HepG2 (cell line): ENCODE data around the gene SEMA4C. TPM values are rescaled to one million over a fixed set of nuclear protein-coding genes. Genes with fewer than 3 reads are reported as not detected.

Experiments
- FLYWCH1 ChIP-seq: sonication (generic); formaldehyde crosslinking; IDR thresholded peaks from 2 replicates; pipeline ENCODE4 v1.8.1; 2023; ENCODE audit warnings: mild to moderate bottlenecking, missing genetic modification reagents
- HOXA9 ChIP-seq: sonication (generic); formaldehyde crosslinking; IDR thresholded peaks from 2 replicates; pipeline ENCODE4 v1.8.1; 2022; ENCODE audit warnings: missing genetic modification reagents, mild to moderate bottlenecking, moderate library complexity, borderline replicate concordance
- KLF12 ChIP-seq: sonication (generic); formaldehyde crosslinking; IDR thresholded peaks from 2 replicates; pipeline ENCODE4 v1.4.0; 2020; ENCODE audit warnings: missing genetic modification reagents, borderline replicate concordance
- MBD4 ChIP-seq: IDR thresholded peaks from 2 replicates; pipeline ENCODE4 v1.6.1; 2012; ENCODE audit warnings: low read length, inconsistent platforms, borderline replicate concordance
- MED1 ChIP-seq: sonication (generic); formaldehyde crosslinking; IDR thresholded peaks from 2 replicates; pipeline ENCODE4 v1.4.0; 2020; ENCODE audit warnings: missing genetic modification reagents
- NCOA5 ChIP-seq: sonication (generic); formaldehyde crosslinking; IDR thresholded peaks from 2 replicates; pipeline ENCODE4 v1.4.0; 2020; ENCODE audit warnings: missing genetic modification reagents
- PPARG ChIP-seq: conservative IDR thresholded peaks from 2 replicates; pipeline ENCODE4 v1.6.1; 2016; ENCODE audit warnings: missing biosample characterization, missing genetic modification reagents
- RELA ChIP-seq: sonication (generic); formaldehyde crosslinking; IDR thresholded peaks from 2 replicates; pipeline ENCODE4 v1.4.0; 2020; ENCODE audit warnings: missing genetic modification reagents
- ZNF160 ChIP-seq: sonication (generic); formaldehyde crosslinking; IDR thresholded peaks from 2 replicates; pipeline ENCODE4 v1.8.0; 2022; ENCODE audit warnings: mild to moderate bottlenecking, inconsistent platforms, missing genetic modification reagents
- ZZZ3 ChIP-seq: sonication (generic); formaldehyde crosslinking; IDR thresholded peaks from 2 replicates; pipeline ENCODE4 v1.4.0; 2020; ENCODE audit warnings: missing genetic modification reagents, mild to moderate bottlenecking, borderline replicate concordance
- polyA plus RNA-seq, 8 experiments: library from polyadenylated mRNA; depleted of rRNA in 3 of 8; stranded (reverse) in 7 of 8; unstranded in 1 of 8; fragments of >200 nt; fragmentation: Illumina TruSeq in 4 of 8; extraction: Trizol in 4 of 8; gene quantifications; 2 replicates each; pipeline versions ENCODE4 v1.2.1 to v1.2.3, GENCODE V29; 2011 to 2016; ENCODE audit warnings: low read depth in 4 of 8, missing spikeins in 1 of 8, mixed read lengths in 1 of 8; ENCODE audit not compliant: insufficient read depth in 1 of 8
- total RNA-seq, 5 experiments: library from RNA; depleted of rRNA; stranded (reverse); fragments of >200 nt; fragmentation: Illumina TruSeq; extraction: Trizol; gene quantifications; 2 replicates each; pipeline ENCODE4 v1.2.3, GENCODE V29; 2016; ENCODE audit warnings: low read depth in 1 of 5
- TF ChIP-seq, protein P1 (sequence below): sonication (generic); formaldehyde crosslinking; IDR thresholded peaks from 2 replicates; pipeline ENCODE4 v1.5.0; 2020; ENCODE audit warnings: mild to moderate bottlenecking, missing genetic modification reagents, borderline replicate concordance
- TF ChIP-seq, protein P2 (sequence below): IDR thresholded peaks from 2 replicates; pipeline ENCODE4 v1.6.1; 2016; ENCODE audit warnings: control low read depth
- TF ChIP-seq, protein P3 (sequence below): sonication (generic); formaldehyde crosslinking; IDR thresholded peaks from 2 replicates; pipeline ENCODE4 v1.5.1; 2020; ENCODE audit warnings: missing genetic modification reagents, mild to moderate bottlenecking, borderline replicate concordance
- TF ChIP-seq, protein P4 (sequence below): sonication (generic); formaldehyde crosslinking; IDR thresholded peaks from 2 replicates; pipeline ENCODE4 v1.8.1; 2023; ENCODE audit warnings: mild to moderate bottlenecking, missing genetic modification reagents, borderline replicate concordance
- TF ChIP-seq, protein P5 (sequence below), 2 experiments: sonication (generic) in 1 of 2; formaldehyde crosslinking in 1 of 2; IDR thresholded peaks; 2 replicates each; pipeline versions ENCODE4 v1.4.0 to v1.6.1; 2018 to 2020; ENCODE audit warnings: missing genetic modification reagents in 2 of 2, borderline replicate concordance in 1 of 2, low read depth in 1 of 2, mild to moderate bottlenecking in 1 of 2, missing biosample characterization in 1 of 2
- TF ChIP-seq, protein P6 (sequence below): sonication (generic); formaldehyde crosslinking; IDR thresholded peaks from 2 replicates; pipeline ENCODE4 v1.5.0; 2020; ENCODE audit warnings: missing genetic modification reagents
- TF ChIP-seq, protein P7 (sequence below): sonication (generic); formaldehyde crosslinking; IDR thresholded peaks from 2 replicates; pipeline ENCODE4 v1.8.0; 2022; ENCODE audit warnings: missing genetic modification reagents, mild to moderate bottlenecking, borderline replicate concordance

Gene SEMA4C
- total and polyA plus RNA-seq, 2 of the 13 experiments (the other 11 are each of a cell fraction or from before 2014, with no cell fraction given): 25.9 to 46.6 TPM

DNA sequence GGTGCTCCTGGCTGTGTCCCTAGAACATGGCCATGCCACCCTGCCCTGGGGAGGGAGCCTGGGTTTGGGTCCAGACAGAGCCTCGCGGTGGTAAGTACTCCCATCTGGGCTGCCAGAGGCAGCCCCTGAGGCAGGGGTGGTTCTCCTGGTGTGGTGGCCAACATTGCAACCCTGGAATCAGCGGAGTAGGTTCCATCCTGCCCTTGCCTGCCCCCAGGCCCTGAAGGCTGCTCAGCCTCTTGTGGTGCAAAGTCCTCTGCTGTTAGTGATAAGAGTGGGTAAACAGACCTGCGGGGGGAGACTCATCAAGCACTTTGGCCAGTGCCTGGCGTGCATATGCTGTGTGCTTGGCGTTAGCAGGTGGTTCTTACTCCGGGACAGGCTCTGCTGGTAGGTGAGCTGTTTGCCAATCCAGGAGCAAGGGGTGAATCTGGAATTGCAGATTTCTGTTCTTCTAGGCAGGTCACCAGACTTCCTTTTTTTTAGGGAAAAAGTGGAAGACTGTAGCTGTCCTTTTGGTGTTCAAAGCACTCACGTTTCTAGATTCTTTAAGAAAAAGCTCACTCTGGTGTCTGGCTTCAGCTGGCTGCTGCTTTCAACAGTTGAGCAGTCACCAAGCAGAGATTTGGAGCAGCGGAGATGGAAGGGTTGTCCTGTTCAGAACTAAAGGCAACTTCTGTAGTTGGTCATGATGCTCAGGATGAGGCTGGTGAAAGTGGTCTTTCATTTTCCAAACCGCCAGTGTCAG lies 50.6 kb downstream of the SEMA4C start (continued):
- TF ChIP-seq, protein P1, sequence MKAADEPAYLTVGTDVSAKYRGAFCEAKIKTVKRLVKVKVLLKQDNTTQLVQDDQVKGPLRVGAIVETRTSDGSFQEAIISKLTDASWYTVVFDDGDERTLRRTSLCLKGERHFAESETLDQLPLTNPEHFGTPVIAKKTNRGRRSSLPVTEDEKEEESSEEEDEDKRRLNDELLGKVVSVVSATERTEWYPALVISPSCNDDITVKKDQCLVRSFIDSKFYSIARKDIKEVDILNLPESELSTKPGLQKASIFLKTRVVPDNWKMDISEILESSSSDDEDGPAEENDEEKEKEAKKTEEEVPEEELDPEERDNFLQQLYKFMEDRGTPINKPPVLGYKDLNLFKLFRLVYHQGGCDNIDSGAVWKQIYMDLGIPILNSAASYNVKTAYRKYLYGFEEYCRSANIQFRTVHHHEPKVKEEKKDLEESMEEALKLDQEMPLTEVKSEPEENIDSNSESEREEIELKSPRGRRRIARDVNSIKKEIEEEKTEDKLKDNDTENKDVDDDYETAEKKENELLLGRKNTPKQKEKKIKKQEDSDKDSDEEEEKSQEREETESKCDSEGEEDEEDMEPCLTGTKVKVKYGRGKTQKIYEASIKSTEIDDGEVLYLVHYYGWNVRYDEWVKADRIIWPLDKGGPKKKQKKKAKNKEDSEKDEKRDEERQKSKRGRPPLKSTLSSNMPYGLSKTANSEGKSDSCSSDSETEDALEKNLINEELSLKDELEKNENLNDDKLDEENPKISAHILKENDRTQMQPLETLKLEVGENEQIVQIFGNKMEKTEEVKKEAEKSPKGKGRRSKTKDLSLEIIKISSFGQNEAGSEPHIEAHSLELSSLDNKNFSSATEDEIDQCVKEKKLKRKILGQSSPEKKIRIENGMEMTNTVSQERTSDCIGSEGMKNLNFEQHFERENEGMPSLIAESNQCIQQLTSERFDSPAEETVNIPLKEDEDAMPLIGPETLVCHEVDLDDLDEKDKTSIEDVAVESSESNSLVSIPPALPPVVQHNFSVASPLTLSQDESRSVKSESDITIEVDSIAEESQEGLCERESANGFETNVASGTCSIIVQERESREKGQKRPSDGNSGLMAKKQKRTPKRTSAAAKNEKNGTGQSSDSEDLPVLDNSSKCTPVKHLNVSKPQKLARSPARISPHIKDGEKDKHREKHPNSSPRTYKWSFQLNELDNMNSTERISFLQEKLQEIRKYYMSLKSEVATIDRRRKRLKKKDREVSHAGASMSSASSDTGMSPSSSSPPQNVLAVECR (CRISPR knock-in tag): peak; percentile 95
- TF ChIP-seq PPARG (CRISPR knock-in tag): peak; percentile 81; the same call in 1 of the 2 replicates
- peak; percentile 72 for TF ChIP-seq ZNF160
- TF ChIP-seq, protein P2, sequence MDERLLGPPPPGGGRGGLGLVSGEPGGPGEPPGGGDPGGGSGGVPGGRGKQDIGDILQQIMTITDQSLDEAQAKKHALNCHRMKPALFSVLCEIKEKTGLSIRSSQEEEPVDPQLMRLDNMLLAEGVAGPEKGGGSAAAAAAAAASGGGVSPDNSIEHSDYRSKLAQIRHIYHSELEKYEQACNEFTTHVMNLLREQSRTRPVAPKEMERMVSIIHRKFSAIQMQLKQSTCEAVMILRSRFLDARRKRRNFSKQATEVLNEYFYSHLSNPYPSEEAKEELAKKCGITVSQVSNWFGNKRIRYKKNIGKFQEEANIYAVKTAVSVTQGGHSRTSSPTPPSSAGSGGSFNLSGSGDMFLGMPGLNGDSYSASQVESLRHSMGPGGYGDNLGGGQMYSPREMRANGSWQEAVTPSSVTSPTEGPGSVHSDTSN: peak; percentile 41; the same call in 1 of the 2 replicates
- TF ChIP-seq, protein P3, sequence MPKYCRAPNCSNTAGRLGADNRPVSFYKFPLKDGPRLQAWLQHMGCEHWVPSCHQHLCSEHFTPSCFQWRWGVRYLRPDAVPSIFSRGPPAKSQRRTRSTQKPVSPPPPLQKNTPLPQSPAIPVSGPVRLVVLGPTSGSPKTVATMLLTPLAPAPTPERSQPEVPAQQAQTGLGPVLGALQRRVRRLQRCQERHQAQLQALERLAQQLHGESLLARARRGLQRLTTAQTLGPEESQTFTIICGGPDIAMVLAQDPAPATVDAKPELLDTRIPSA (CRISPR knock-in tag): no peak
- no peak for TF ChIP-seq MBD4
- peak; percentile 94; the same call in 1 of the 2 replicates for TF ChIP-seq KLF12 (CRISPR knock-in tag)
- TF ChIP-seq HOXA9: no peak
- TF ChIP-seq ZZZ3 (CRISPR knock-in tag): no peak; the same call in 1 of the 2 replicates
- TF ChIP-seq, protein P4, sequence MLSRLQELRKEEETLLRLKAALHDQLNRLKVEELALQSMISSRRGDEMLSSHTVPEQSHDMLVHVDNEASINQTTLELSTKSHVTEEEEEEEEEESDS: no peak
- TF ChIP-seq FLYWCH1: no peak
- no peak for TF ChIP-seq NCOA5 (CRISPR knock-in tag)
- TF ChIP-seq, protein P5, sequence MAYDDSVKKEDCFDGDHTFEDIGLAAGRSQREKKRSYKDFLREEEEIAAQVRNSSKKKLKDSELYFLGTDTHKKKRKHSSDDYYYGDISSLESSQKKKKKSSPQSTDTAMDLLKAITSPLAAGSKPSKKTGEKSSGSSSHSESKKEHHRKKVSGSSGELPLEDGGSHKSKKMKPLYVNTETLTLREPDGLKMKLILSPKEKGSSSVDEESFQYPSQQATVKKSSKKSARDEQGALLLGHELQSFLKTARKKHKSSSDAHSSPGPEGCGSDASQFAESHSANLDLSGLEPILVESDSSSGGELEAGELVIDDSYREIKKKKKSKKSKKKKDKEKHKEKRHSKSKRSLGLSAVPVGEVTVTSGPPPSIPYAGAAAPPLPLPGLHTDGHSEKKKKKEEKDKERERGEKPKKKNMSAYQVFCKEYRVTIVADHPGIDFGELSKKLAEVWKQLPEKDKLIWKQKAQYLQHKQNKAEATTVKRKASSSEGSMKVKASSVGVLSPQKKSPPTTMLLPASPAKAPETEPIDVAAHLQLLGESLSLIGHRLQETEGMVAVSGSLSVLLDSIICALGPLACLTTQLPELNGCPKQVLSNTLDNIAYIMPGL (CRISPR knock-in tag; IDR thresholded peaks at IDR 0.05; ENCODE audit: borderline replicate concordance in 1 of 2, low read depth in 1 of 2): peak; percentile 85 to 91; a peak in 3 of 4 replicates
- TF ChIP-seq MED1: peak; percentile 97
- TF ChIP-seq, protein P6, sequence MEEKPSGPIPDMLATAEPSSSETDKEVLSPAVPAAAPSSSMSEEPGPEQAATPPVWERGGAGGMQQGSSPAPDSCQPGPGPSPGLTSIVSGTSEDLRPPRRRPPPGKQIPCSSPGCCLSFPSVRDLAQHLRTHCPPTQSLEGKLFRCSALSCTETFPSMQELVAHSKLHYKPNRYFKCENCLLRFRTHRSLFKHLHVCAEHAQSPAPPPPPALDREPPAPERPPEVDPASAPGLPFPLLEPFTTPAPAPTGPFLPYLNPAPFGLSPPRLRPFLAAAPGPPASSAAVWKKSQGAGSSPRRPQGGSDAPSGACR (CRISPR knock-in tag): peak; percentile 97
- 0 out of 2 replicates have a peak, but pooled peaks have one; percentile 57 for TF ChIP-seq RELA (CRISPR knock-in tag)
- TF ChIP-seq, protein P7, sequence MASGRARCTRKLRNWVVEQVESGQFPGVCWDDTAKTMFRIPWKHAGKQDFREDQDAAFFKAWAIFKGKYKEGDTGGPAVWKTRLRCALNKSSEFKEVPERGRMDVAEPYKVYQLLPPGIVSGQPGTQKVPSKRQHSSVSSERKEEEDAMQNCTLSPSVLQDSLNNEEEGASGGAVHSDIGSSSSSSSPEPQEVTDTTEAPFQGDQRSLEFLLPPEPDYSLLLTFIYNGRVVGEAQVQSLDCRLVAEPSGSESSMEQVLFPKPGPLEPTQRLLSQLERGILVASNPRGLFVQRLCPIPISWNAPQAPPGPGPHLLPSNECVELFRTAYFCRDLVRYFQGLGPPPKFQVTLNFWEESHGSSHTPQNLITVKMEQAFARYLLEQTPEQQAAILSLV (CRISPR knock-in tag): peak; percentile 96
